Measurements from ENCODE around the gene CETN2.

DNA sequence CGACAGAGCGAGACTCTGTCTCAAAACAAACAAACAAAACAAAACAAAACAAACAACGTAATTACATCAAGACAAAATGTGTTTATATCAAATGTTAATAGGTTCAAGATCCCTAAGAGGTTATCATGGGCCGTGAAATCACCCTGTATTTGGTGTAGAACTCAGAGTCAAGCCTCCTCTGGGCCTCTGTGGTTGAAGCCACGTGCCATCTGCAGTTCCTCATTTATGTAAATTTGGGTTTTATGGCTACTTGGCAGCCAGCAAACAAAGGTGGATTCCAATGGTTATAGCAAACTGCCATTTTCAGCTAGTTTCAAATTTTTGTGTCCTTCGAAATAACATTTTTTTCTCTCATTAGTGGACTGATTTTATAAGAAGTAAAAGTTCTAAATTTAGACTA is 16.7 kb upstream of the CETN2 start:
- TF ChIP-seq, protein P1, sequence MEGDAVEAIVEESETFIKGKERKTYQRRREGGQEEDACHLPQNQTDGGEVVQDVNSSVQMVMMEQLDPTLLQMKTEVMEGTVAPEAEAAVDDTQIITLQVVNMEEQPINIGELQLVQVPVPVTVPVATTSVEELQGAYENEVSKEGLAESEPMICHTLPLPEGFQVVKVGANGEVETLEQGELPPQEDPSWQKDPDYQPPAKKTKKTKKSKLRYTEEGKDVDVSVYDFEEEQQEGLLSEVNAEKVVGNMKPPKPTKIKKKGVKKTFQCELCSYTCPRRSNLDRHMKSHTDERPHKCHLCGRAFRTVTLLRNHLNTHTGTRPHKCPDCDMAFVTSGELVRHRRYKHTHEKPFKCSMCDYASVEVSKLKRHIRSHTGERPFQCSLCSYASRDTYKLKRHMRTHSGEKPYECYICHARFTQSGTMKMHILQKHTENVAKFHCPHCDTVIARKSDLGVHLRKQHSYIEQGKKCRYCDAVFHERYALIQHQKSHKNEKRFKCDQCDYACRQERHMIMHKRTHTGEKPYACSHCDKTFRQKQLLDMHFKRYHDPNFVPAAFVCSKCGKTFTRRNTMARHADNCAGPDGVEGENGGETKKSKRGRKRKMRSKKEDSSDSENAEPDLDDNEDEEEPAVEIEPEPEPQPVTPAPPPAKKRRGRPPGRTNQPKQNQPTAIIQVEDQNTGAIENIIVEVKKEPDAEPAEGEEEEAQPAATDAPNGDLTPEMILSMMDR (conservative IDR thresholded peaks at IDR 0.05 in 1 of 2, IDR thresholded peaks at IDR 0.05 in 1 of 2; ENCODE audit: extremely low read depth in 1 of 2, insufficient read depth in 1 of 2, low read depth in 1 of 2, low read length in 2 of 2) = no peak
- no peak for TF ChIP-seq EZH2 (IDR thresholded peaks at IDR 0.05; ENCODE audit: borderline replicate concordance, low read length)
